NCI-H2081 treated with DMSO at 0.1 percent for 48 hours (cell line): ENCODE data around the gene CDH23.
"Not testable (repeated sequence)": the region's sequence is repeated elsewhere in the genome, so short reads cannot be mapped to it uniquely, and the experiment has no call there.

Source experiments
- DNase-seq: peaks from one replicate; lab custom pipeline; 2025; lab: John Stamatoyannopoulos, UW

The CDH23 gene

DNA sequence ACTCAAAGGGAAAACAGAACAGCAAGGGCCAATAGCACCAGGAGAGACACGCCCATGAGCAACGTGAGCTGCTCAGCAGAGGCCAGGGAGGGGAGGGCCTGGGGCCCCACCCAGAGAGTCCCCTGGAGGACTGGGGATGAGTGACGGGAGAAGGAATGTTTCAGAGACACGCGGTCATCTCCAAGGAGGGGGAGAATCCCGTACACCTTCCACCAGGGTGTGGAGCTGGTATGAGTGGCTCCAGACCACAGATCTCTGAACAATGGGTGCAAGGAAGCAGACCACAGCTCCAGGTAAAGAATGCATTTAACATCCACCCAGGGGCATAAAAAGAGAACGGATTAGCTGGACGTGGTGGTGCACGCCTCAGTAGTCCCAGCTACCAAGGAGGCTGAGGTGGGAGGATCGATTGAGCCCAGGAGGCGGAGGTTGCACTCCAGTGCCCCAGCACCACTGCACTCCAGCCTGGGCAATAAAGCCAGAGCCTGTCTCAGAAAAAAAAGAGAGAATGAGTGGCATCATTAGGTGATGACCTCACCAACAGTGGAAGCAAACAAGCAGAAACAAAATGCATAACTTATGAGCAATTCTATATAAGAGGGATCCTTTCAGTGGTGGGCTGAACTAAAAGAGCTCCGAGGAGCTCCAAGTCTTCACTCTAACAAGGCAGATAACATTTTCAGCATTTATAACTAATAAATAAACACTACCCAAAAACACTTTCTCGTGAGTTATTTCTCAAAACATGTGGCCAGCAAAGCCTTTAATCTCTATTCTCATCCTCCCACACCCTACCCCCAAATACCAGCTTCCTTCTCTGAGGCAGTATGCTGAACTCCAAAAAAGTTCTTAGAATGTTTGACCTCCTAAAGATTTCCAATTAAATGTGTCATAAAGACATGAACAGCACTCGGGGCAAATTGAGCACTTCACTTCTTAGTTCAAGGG lies 441.8 kb downstream of the CDH23 start:
- no peak for DNase-seq

DNA sequence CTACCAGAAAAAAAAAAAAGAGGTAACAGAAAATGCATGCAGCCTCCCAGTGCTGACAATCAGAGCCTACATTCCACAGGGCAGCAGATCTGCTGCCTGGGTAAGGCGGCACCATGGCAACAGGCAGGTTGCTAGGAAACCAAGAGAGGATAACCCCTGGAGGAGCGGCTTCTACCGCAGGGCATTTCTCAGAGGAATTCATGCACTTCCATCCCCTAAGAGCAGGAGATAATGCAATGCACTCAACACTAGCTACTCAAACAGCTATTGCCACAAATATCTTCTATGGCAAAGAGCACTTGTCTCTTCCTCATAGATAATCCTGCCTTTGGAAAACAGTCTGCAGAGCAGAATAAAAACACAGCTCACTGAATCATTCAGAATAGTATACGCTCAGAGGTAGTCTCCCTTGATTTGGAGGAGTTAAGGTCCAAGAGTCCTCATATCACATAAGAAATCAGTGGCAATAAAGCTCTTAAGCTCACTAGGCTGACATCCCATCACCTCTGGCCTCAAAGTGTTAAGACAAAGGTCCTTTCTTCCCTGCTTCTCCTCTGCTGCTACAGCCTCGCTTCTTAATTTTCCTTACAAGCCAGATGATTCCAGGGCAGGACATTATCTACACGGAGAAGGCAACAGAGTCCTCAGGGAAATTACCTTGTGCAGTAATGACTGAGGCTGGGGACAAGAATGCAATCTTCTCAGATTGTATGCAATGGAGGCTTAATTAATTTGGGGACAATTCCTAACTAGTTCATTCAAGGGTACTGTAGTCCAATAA lies 443.6 kb downstream of the CDH23 start:
- no peak for DNase-seq

DNA sequence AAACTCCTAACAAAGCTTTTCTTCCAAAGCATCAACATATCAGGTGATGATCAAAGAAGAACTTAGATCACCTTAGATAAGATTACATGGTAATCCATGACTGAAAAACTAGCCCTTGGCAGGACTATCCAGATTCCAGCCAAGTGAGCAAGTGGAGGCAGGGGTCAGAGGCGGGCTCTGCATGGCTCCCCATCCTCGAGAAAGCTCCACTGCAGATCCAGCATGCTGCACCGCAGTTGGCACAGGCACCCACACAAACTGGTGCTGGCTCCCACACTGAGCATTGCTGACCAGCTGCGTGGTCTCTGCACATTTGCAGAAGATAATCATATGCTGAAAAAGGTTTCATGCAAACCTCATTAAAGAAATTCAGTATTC lies 444.2 kb downstream of the CDH23 start:
- DNase-seq, result no peak

DNA sequence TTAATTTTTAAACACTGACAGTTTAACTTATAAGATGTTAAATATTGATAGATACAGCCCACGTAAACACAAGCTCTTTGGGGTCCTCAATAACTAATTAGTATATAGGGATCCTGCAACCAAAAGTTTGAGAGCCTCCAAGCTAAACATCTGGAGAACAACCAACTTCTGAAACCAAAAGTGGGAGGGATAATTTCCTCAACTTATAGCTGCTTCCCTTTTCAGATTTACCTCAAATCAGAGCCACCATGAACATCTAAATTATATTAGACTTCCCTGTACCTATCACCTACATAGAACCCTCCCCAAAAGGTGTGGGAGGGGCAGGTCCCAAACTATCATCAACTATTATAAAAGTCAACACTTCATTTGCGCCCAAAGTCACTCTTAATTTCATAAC lies 445.7 kb downstream of the CDH23 start:
- DNase-seq, result no peak

DNA sequence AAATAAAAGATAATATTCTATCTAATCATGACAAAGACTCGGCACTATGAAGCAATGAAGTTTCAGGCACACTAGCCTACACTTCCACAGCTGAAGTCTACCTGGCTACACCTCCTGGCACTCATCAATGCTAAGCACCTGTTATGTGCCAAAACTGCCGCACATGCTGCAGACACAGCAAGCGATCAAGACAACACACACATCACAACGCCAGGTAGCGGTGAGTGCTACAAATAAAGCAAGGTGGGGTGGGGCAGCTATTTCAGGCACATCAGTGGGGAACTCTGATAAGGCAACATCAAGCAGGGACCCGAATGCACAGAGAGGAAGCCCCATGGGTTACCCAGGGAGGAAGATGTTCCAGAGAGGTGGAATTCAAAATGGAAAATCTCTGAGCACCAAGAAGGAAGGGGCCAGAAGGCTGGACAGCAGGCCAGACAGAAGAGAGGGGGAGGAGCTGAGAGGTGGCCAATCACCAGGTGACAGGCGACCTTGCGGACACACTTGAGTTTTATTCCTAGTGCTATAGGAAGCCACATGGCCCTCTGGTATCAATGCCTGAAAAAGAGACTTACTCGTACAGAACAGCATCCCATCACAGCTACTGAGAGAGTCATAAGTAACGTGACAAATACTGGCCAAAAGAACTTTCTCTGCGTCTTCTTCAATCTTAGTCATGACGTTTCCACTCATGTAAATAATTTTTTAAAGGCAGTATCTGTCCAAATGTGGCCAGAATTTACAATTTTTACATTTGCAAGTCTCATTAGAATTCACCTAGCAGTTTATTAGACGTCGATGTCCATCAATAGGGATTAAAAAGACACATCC lies 446.4 kb downstream of the CDH23 start:
- no peak for DNase-seq

DNA sequence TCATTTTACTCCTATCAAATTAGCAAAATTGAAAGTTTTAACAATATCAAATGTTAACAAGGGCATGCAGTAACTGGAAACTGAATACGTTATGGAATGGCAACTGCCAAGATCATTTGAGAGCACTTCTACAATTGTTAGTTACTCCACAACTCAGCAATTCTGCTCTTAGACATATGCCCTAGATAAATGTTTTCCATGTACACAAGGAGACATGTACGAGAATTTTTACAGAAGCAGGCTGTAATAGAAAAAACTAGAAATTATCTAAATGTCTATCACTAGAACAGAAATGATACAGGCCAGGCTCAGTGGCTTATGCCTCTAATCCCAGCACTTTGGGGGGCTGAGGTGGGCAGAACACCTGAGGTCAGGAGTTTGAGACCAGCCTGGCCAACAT lies 447.4 kb downstream of the CDH23 start:
- DNase-seq, result no peak

DNA sequence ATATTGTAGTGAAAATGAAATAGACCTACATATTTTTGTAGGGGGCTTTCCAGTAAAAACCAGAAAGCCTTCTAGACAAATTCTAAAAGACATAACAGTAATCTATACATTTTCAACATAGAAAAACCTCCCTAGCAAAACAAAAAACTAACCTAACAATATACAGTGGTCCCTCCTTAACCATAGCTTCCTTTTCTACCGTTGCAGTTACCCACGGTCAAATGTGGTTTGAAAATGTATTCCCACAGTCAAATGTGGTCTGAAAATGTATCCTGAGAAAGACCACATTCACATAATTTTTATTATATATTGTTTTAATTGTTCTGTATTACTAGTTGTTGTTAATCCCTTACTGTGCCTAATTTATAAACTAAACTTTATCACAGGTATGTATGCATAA lies 448.0 kb downstream of the CDH23 start:
- no peak for DNase-seq

DNA sequence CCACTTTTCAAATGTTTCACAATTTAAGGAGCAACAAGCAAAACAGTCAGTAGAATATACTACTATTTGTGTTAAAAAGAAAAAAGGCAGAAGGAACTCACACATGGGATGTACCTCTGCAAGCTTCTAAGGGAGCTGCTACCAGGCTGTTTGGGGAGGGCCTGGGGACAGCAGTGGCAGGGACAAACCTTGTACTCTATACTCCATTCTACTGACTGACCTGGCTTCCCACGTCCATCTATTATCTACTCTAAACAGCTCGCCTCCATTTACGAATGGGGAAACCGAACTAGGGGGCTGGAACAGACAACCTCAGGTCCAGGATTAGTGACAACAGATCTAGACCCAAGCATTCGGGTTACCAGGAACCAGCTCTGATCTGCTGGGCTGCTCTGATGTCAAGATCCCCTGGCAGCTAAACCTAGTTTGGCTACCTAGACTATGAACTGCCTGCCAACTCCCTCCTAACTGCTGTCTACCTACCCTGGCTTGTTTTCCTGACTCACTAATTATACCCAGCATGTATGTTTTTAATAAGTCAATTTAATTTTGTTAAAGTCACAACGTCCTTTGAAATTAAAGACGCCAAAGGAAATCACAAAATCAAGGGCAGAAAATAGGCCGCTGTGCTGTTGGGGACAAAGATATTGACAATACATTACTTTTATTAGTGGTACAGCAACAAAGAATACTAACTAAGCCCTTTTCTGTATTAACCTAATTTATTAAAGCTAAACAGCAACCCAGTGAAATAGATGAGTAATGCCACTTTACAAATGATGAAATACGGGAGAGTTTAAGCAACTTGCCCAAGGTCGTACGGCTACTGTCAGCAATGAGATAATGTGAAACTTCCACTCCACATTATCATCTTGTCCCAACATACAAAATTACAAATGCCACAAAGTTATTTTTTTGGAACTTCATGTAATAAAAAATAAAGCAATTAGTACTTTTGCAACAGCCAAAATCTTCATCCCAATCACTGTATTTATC lies 449.0 kb downstream of the CDH23 start:
- no peak for DNase-seq

DNA sequence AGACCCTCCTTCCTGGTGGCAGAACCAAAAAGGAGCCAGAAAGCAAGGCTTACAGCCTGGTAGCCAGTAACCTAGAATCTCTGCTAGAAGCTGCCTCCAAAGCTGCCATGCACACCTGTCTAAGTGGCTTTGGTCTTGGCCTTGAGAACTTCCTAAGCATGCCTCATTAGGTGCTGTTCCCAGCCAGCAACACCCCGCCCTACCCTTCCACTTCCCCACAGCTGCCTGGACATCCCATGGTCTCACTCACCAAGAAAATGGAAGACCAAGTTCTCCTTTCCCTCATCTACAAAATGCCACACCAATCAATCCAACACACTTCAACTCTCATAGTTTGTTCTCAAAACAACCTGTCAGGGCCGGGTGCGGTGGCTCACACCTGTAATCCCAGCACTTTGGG lies 450.1 kb downstream of the CDH23 start:
- no peak for DNase-seq

DNA sequence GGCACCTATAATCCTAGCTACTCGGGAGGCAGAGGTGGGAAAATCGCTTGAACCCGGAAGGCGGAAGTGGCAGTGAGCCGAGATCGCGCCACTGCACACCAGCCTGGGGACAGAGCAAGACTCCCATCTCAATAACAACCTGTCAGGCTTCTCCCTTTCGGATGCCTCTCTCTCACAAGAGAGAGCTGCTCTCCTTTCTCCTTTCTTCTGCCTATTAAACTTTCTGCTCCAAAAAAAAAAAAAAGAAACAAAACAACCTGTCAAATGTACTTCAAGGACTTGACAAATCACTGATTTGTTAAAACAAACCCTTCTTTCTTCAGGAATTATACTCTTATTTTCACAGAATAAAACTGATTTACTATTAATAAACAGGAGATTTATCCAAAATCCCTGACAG lies 450.7 kb downstream of the CDH23 start:
- no peak for DNase-seq

DNA sequence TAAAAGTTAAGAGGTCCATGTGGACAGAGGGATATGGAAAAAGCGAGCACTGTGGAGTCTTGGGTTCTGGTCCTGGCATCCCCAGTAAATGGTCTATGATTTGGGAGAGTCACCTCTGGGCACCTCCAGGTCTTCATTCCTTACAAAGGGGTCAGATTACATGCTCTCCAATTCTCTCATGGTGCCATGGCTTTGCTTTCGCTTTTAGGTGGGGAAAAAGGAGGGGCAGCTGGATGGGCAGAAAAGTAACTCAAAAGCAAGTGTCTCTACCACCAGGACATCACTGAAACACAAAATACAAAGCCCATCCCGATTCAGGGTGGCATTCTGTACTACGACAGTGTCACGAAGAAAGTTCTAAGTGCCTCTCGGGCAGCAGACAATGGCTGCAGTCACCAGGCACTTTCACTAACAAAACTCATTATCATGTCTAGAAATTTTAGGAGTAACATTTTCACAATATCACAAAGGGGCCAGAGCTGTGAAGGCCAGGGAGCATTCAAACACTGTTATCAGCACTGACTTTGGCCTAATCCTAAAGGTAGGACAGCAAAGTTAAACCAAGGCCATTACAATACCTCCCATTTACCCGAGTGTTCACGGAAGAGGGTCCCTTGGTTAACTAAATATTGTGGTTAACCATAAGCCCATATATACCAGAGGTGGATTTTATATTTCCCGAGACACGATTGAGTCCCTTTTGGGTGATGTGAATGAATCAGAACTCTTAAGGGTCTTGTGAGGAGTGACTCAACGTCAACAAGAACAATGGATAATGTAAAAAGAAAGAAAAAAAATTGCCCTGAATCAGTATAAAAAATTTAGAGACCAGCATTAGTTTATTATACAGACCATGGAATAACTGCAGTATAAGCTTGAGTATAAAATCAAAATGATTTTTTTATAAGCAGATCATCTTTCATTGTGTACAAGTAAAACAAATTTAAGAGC lies 451.9 kb downstream of the CDH23 start:
- DNase-seq, result no peak

DNA sequence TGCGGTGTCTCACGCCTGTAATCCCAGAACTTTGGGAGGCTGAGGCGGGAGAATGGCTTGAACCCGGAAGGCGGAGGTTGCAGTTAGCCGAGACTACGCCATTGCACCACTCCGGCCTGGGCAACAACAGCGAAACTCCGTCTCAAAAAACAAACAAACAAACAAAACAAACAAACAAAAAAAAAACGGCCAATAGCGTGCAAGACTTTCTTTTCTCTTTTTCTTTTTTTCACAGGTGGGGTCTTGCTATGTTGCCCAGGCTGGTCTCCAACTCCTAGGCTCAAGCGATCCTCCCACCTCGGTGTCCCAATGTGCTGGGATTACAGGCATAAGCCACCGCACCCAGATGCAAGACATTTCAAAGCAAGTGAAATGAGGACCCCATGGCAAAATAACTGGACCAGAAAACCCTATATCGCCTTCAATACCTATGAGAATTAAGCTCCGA lies 452.8 kb downstream of the CDH23 start:
- no peak for DNase-seq

DNA sequence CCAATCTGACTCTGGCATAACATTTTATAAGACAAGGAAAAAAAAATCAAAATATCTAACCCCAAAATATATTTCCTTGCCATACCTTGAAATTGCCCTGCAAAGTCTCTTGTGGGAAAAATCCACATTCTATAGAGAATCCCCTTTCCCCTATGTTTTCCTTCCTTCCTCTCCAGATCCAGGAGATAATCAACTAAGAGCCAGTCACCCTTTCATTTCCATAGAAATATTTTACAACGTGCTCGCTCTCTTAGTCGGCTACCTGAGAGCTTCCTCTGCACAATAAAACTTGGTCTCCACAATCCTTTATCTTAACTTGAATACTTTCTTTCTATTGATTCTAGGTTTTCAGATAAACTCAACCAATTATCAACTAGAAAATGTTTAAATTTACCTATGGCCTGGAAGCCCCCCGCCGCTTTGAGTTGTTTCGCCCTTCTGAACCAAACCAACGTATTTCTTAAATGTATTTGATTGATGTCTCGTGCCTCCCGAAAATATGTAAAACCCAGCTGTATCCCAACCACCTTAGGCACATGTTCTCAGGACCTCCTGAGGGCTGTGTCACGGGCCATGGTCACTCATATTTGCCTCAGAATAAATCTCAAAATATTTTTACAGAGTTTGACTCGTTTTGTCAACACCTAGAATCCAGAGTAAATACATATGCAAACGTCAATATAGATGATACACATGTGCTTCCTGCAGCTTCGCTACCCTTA lies 453.5 kb downstream of the CDH23 start:
- no peak for DNase-seq

DNA sequence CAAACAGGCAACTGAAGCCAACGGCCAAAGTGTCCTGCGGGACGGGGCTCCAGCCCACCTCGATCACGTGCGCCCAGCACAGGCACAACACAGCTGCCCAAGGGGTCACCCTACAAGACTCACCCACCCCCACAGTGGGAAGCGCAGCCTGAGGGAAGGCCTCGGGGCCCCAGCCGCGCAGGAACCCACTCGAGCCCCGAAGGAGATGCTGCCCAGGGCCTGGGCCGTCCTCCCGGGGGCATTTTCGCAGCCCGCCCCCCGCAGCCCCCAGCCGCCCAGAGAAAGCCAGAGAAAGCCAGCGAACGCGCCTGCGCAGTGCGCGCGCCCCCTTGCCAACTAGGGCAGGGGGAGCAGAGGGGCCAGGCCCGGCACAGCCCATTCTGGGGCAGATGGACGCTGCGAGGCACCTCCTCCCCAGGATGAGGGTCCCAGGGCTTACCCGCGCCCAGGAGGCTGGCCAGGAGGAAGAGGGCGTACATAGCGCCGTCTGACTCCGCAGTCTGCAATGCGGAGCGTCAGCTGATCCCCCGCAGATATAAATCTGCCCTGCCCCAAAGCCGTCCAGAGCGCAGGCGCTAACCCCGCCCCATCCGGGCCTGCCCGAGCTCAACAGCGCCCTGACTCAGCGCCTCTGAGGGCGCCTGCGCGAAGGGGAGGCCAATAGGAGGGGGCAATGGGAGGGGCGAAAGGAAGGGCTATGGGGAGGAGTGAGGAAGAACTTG lies 454.2 kb downstream of the CDH23 start, which contains the start of gene PSAP:
PSAP (minus strand) TSS at position 509 of the 722 bp plus-strand sequence; CDS start at position 479, 30 bp downstream.
- DNase-seq, result peak; percentile 72

DNA sequence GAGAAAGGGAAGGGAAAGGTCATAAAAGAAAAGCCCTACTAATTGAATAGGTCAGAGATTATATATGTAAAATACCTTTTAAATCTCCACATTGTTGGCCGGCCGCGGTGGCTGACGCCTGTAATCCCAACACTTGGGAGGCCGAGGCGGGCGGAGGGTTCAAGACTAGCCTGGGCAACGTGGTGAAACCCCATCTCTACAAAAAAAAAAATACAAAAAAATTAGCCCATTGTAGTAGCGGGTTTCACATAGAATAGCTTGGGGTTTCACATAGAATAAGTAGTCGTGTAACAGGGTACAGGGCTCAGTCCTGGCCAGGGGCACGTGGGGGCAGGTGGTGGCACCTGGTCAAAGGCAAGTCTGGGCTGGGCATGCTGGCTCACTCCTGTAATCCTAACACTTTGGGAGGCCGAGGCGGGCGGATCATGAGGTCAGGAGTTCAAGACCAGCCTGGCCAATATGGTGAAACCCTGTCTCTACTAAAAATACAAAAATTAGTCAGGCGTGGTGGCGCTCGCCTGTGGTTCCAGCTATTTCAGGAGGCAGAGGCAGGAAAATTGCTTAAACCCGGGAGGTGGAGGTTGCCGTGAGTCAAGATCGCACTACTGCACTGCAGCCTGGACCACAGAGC lies 454.9 kb downstream of the CDH23 start:
- not testable (repeated sequence) for DNase-seq

DNA sequence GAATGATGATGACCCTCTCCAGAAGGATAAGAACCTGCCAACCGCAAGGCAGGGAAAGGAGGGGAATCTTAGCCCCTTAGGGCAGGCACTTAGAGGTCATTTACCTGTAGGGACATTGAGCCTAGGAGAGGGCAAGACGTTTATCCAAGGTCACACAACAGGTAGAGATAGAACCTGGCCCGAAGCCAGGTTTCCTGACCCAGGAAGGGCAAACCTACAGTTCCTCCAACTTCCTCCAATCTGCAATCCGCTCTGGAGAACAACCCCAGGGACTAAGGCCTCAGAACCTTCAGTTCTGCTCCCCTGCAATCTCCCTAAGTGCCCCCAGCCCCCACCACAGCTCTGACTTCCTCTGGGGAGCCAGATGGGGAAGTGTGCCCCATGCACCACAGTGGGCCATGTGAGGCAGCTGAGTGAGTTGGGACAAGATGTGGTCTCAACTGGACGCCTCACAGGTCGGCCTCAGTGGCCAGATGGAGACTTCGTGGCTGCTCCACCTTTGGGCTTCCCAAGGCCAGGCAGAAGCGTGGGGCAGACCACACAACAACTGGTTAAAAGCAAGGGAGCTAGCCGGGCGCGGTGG lies 455.7 kb downstream of the CDH23 start:
- DNase-seq, result no peak

DNA sequence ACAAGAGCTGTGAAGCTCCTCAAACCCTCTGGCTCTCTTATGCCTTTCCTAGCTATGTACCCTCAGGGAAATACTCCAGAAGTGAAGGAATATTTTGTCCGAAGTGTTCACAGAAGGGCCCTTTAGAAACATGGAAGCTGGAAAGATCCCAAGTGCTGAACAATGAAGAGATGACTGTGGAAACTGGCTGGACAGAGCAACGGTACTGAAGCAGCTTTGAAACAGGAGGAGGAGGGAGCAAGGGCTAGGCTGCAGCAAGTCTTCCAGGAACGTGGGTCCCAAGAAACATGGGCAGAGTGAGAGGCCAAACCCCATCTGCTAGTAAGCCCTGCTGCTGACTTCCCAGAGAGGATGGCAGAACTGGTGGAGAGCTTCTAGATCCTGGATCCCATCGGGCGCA lies 457.3 kb downstream of the CDH23 start:
- DNase-seq, result no peak
